ENCODE measurements around the gene NKX2-1. TPM values are rescaled to one million over a fixed set of nuclear protein-coding genes. Genes with fewer than 3 reads are reported as not detected.

Gene NKX2-1
- total RNA-seq, 1 donor from 2014 or later: not detected

- no peak for DNase-seq
- TF ChIP-seq, protein P1, sequence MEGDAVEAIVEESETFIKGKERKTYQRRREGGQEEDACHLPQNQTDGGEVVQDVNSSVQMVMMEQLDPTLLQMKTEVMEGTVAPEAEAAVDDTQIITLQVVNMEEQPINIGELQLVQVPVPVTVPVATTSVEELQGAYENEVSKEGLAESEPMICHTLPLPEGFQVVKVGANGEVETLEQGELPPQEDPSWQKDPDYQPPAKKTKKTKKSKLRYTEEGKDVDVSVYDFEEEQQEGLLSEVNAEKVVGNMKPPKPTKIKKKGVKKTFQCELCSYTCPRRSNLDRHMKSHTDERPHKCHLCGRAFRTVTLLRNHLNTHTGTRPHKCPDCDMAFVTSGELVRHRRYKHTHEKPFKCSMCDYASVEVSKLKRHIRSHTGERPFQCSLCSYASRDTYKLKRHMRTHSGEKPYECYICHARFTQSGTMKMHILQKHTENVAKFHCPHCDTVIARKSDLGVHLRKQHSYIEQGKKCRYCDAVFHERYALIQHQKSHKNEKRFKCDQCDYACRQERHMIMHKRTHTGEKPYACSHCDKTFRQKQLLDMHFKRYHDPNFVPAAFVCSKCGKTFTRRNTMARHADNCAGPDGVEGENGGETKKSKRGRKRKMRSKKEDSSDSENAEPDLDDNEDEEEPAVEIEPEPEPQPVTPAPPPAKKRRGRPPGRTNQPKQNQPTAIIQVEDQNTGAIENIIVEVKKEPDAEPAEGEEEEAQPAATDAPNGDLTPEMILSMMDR (IDR thresholded peaks at IDR 0.05; ENCODE audit: partially characterized antibody, unreplicated experiment): no peak
- Mint-ChIP-seq H3K4me3 (ENCODE audit: unreplicated experiment) (no peak overlapping the region), H3K4me1 (ENCODE audit: low read depth, unreplicated experiment) (peaks cover 7% of the 10 kb centered on the region), H3K36me3 (ENCODE audit: unreplicated experiment) (peaks cover 4% of the 10 kb centered on the region), H3K9me3 (ENCODE audit: unreplicated experiment) (peaks cover 32% of the 10 kb centered on the region), H3K27me3 (ENCODE audit: unreplicated experiment) (peaks cover 61% of the 10 kb centered on the region), H3K27ac (ENCODE audit: unreplicated experiment) (no peak overlapping the region)
These were observed 7.9 kb downstream of the NKX2-1 start for GRCh38 chr14:36511981-36512584.

GRCh38 chr14:36510874-36511273, 9.2 kb downstream of the NKX2-1 start:
- TF ChIP-seq, protein P1 (IDR thresholded peaks at IDR 0.05; ENCODE audit: partially characterized antibody, unreplicated experiment): no peak
- Mint-ChIP-seq H3K9me3 (ENCODE audit: unreplicated experiment) (peaks cover 23% of the 10 kb centered on the region), H3K4me1 (ENCODE audit: low read depth, unreplicated experiment) (peaks cover 15% of the 10 kb centered on the region), H3K36me3 (ENCODE audit: unreplicated experiment) (peaks cover 4% of the 10 kb centered on the region), H3K4me3 (ENCODE audit: unreplicated experiment) (no peak overlapping the region), H3K27me3 (ENCODE audit: unreplicated experiment) (peaks cover 63% of the 10 kb centered on the region), H3K27ac (ENCODE audit: unreplicated experiment) (no peak overlapping the region)
- DNase-seq: no peak

DNA sequence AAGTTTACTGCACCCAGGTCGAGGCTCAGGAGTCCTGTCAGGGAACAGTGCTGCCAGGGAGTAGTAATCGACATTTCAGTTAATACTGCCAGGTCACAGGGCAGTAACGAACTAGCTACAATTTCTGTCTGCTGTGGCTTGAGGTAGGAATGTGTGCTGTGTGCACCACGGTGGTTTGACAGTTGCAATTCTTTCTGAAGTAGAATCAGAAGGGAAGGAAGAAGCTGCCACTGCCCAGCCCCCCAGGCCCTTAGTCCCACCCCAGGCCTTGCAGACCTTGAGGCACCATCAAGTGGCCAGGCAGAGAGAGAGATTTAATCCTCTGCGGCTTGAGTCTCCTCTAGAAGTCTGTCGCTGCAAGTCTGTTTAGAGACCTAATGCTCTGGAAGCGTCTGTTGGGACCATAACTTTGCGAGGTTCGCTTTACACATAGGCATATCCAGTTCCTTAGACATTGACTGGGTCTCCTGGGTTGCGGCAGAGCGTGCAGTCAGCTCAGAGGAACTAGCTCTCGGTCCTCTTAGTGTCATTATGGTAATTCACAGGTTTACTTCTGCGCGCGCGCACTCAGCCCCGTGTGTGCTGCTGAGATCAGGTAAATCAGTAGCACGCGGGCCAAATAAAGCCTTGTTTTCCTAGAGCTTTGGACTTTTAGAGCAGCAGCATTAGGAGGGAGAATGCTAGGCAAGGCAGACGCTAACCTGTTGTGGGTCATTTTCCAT, 9.8 kb downstream of the NKX2-1 start:
- H3K4me1 Mint-ChIP-seq (ENCODE audit: low read depth, unreplicated experiment): peaks cover 15% of the 10 kb centered on the region
- DNase-seq: no peak
- H3K9me3 Mint-ChIP-seq (ENCODE audit: unreplicated experiment): peaks cover 21% of the 10 kb centered on the region
- H3K27ac Mint-ChIP-seq (ENCODE audit: unreplicated experiment): no peak overlapping the region
- H3K4me3 Mint-ChIP-seq (ENCODE audit: unreplicated experiment): no peak overlapping the region
- peaks cover 58% of the 10 kb centered on the region for H3K27me3 Mint-ChIP-seq (ENCODE audit: unreplicated experiment)
- peaks cover 4% of the 10 kb centered on the region for H3K36me3 Mint-ChIP-seq (ENCODE audit: unreplicated experiment)
- TF ChIP-seq, protein P1 (IDR thresholded peaks at IDR 0.05; ENCODE audit: partially characterized antibody, unreplicated experiment): no peak

DNA sequence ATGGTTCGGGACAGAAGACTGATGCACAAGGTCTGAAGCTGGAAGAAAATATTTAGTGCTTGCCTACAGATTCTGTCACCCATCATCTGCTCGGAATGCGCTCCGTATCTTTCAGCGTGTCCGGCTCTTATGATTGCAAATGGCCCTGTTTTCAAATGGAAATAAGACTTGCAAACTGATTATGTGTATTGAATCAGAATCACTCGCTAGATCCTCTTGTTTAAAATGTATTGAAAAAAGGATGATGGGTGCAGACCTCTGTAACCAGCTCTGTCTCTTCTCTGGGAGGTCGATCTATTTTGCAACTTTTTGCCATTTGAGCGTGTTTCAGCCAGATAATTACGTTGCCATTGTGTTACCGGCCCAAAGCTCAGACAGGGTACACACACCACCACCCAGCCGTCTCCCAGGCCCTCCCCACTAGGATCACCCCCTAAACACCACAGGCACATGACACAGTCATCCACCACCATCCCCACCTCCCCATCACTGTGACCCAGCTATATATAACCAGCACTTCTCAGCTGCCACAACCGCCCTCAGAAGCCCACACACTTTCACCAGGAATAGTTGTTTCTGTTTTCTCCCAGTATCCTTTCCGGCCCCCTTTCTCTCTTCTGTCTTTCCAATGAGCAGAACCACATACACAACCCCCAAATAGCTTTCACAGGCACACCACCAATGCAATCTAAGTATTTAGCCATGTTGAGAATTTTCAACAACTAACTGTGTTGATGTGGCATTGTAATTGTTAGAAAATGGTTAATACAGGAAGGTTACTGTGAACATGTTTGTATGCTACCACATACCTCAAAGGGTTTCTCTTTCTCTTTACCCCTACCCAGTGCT, 10.7 kb downstream of the NKX2-1 start:
- Mint-ChIP-seq H3K27ac (ENCODE audit: unreplicated experiment) (peak overlapping the region; percentile 7), H3K4me3 (ENCODE audit: unreplicated experiment) (no peak overlapping the region), H3K27me3 (ENCODE audit: unreplicated experiment) (peaks cover 61% of the 10 kb centered on the region), H3K36me3 (ENCODE audit: unreplicated experiment) (peaks cover 4% of the 10 kb centered on the region), H3K4me1 (ENCODE audit: low read depth, unreplicated experiment) (peaks cover 15% of the 10 kb centered on the region), H3K9me3 (ENCODE audit: unreplicated experiment) (peaks cover 20% of the 10 kb centered on the region)
- no peak for DNase-seq
- TF ChIP-seq, protein P1 (IDR thresholded peaks at IDR 0.05; ENCODE audit: partially characterized antibody, unreplicated experiment): no peak

Measured in glutamatergic neuron (in vitro differentiated cells).